CD14-positive monocyte (primary cell): Measurements from ENCODE around the gene EPHB4. TPM values are rescaled to one million over a fixed set of nuclear protein-coding genes. Genes with fewer than 3 reads are reported as not detected.
"Not testable (repeated sequence)": the region's sequence is repeated elsewhere in the genome, so short reads cannot be mapped to it uniquely, and the experiment has no call there.

ENCODE experiments used
- DNase-seq, 3 donors: peaks; one replicate each; pipeline ENCODE4 v3.0.0-alpha.2; 2011 to 2022
- H2AFZ ChIP-seq: 2 replicates; pipeline ENCODE4 v1.6.0; 2012; ENCODE audit warnings: mild to moderate bottlenecking, low read depth, low read length, inconsistent platforms; ENCODE audit not compliant: insufficient read depth, poor library complexity, severe bottlenecking
- H3K27ac ChIP-seq, 2 donors: 1 replicate in 1 of 2; 2 replicates in 1 of 2; pipeline ENCODE4 v1.5.1; 2012 to 2013; ENCODE audit warnings: low read length in 2 of 2, control low read depth in 1 of 2, inconsistent platforms in 1 of 2, low read depth in 1 of 2, mild to moderate bottlenecking in 1 of 2
- H3K27me3 ChIP-seq, 2 donors: one replicate each; pipeline versions ENCODE4 v1.6.0 to v1.6.1; 2011 to 2013; ENCODE audit warnings: low read length in 2 of 2; ENCODE audit not compliant: control insufficient read depth in 2 of 2, insufficient read depth in 2 of 2
- H3K36me3 ChIP-seq, 2 donors: replicated peaks in 1 of 2; 1 replicate in 1 of 2; 2 replicates in 1 of 2; pipeline versions ENCODE4 v1.5.1 to v1.6.1; 2012 to 2013; ENCODE audit warnings: low read length in 2 of 2, control low read depth in 1 of 2, inconsistent platforms in 1 of 2, mild to moderate bottlenecking in 1 of 2; ENCODE audit not compliant: insufficient read depth in 2 of 2, control insufficient read depth in 1 of 2
- H3K4me1 ChIP-seq, 2 donors: 1 replicate in 1 of 2; 2 replicates in 1 of 2; pipeline versions ENCODE4 v1.5.1 to v1.6.1; 2012 to 2013; ENCODE audit warnings: low read length in 2 of 2, control low read depth in 1 of 2, inconsistent platforms in 1 of 2, mild to moderate bottlenecking in 1 of 2, moderate library complexity in 1 of 2; ENCODE audit not compliant: insufficient read depth in 2 of 2, control insufficient read depth in 1 of 2
- H3K4me2 ChIP-seq: replicated peaks from 2 replicates; pipeline ENCODE3; 2012; ENCODE audit warnings: low read length, moderate library complexity, mild to moderate bottlenecking; ENCODE audit not compliant: poor library complexity, severe bottlenecking; ENCODE audit errors: extremely low read depth
- H3K4me3 ChIP-seq, 3 experiments: fragments of 200-600 bp in 1 of 3; sonication (generic) in 1 of 3; replicated peaks in 1 of 3; 1 replicate in 2 of 3; 2 replicates in 1 of 3; pipeline ENCODE4 v1.5.1; 2011 to 2013; ENCODE audit warnings: low read length in 3 of 3, mild to moderate bottlenecking in 3 of 3, control low read depth in 2 of 3, low read depth in 2 of 3, inconsistent platforms in 1 of 3, moderate library complexity in 1 of 3
- H3K79me2 ChIP-seq: 2 replicates; pipeline ENCODE4 v1.6.0; 2012; ENCODE audit warnings: mild to moderate bottlenecking, control low read depth, inconsistent platforms, low read length, moderate library complexity; ENCODE audit not compliant: insufficient read depth
- H3K9ac ChIP-seq: 2 replicates; pipeline ENCODE4 v1.6.0; 2017; ENCODE audit warnings: low read length, mild to moderate bottlenecking; ENCODE audit not compliant: insufficient read depth, poor library complexity, severe bottlenecking
- H3K9me3 ChIP-seq, 2 donors: replicated peaks in 1 of 2; 1 replicate in 1 of 2; 2 replicates in 1 of 2; pipeline versions ENCODE4 v1.5.1 to v1.6.1; 2012 to 2013; ENCODE audit warnings: low read length in 2 of 2, control low read depth in 1 of 2; ENCODE audit not compliant: control insufficient read depth in 1 of 2, insufficient read depth in 1 of 2
- H4K20me1 ChIP-seq: 2 replicates; pipeline ENCODE4 v1.6.0; 2012; ENCODE audit warnings: mild to moderate bottlenecking, low read length, control low read depth, moderate library complexity; ENCODE audit not compliant: insufficient read depth
- H3K27ac Mint-ChIP-seq, 7 donors: one replicate each; pipeline ENCODE4 v1.8.0; 2020; ENCODE audit warnings: mild to moderate bottlenecking in 7 of 7, mixed read lengths in 7 of 7, moderate library complexity in 6 of 7, inconsistent platforms in 2 of 7
- H3K27me3 Mint-ChIP-seq, 3 donors: one replicate each; pipeline ENCODE4 v1.8.0; 2021 to 2022; ENCODE audit warnings: low read depth in 3 of 3, mild to moderate bottlenecking in 3 of 3, mixed read lengths in 3 of 3, moderate library complexity in 3 of 3, inconsistent platforms in 1 of 3
- H3K36me3 Mint-ChIP-seq, 2 donors: one replicate each; pipeline ENCODE4 v1.8.0; 2020; ENCODE audit warnings: mixed read lengths in 2 of 2, inconsistent platforms in 1 of 2, mild to moderate bottlenecking in 1 of 2
- H3K4me1 Mint-ChIP-seq: one replicate; pipeline ENCODE4 v1.8.0; 2020; ENCODE audit warnings: mild to moderate bottlenecking, mixed read lengths
- H3K4me3 Mint-ChIP-seq, 2 donors: one replicate each; pipeline ENCODE4 v1.8.0; 2020; ENCODE audit warnings: mild to moderate bottlenecking in 2 of 2, mixed read lengths in 2 of 2, moderate library complexity in 1 of 2
- H3K9me3 Mint-ChIP-seq, 7 donors: one replicate each; pipeline ENCODE4 v1.8.0; 2020 to 2022; ENCODE audit warnings: mixed read lengths in 7 of 7, mild to moderate bottlenecking in 6 of 7, moderate library complexity in 6 of 7, inconsistent platforms in 2 of 7
- CTCF ChIP-seq: fragments of 200-600 bp; IDR thresholded peaks from one replicate; pipeline ENCODE4 v1.8.0; 2022; ENCODE audit warnings: antibody characterized with exemption, mild to moderate bottlenecking
- WGBS: methylation state at CpG from one replicate; pipeline ENCODE4 v1.1.5; 2013; ENCODE audit warnings: missing lambda C conversion rate; ENCODE audit not compliant: insufficient coverage; 5-methylcytosine and 5-hydroxymethylcytosine counted together
- intact Hi-C, 2 donors: fragments of 100-400 bp; cut with micrococcal nuclease; formaldehyde crosslinking; loops; one replicate each; pipeline versions ENCODE4 v1.15.0 to v1.15.1; 2023
- polyA plus RNA-seq, 3 donors: library from polyadenylated mRNA; depleted of rRNA in 1 of 3; unstranded in 2 of 3; stranded (reverse) in 1 of 3; fragments of 300-500 nt in 2 of 3; fragments of >200 nt in 1 of 3; fragmentation: Illumina TruSeq in 2 of 3; gene quantifications; 1 replicate in 2 of 3; 2 replicates in 1 of 3; pipeline ENCODE4 v1.2.3, GENCODE V29; 2012 to 2021

The EPHB4 gene
- polyA plus RNA-seq, 3 donors = 5.0 to 6.5 (median 5.7) TPM

- Histone ChIP-seq H2AFZ (no peak overlapping the region), H3K4me2 (no peak overlapping the region), H3K79me2 (no peaks in the 10 kb centered on the region), H3K27me3 (no peaks in the 10 kb centered on the region), H3K36me3 (peaks cover 6 to 41% of the 10 kb centered on the region in 2 donors), H3K4me1 (peaks cover 15 to 20% of the 10 kb centered on the region in 2 donors), H3K4me3 (no peak overlapping the region), H3K27ac (no peak overlapping the region), H3K9ac (no peak overlapping the region), H4K20me1 (no peaks in the 10 kb centered on the region), H3K9me3 (no peaks in the 10 kb centered on the region)
- Mint-ChIP-seq H3K36me3 (peaks cover 49 to 50% of the 10 kb centered on the region in 2 donors), H3K27me3 (peaks cover 2 to 4% (median 2%) of the 10 kb centered on the region in 3 donors), H3K9me3 (no peaks in the 10 kb centered on the region), H3K4me1 (peaks cover 28% of the 10 kb centered on the region), H3K4me3 (no peak overlapping the region), H3K27ac (no peak overlapping the region)
- no peak for DNase-seq
- no peak for TF ChIP-seq CTCF
- 100% methylated on average over 5 of the region's 5 CpGs for WGBS
- intact Hi-C loops = no loop called here
These were observed 18.9 kb downstream of the EPHB4 start for GRCh38 chr7:100808354-100808875.

- H3K4me3 Mint-ChIP-seq, H3K27ac ChIP-seq, H3K4me2 ChIP-seq, H4K20me1 ChIP-seq, H3K9ac ChIP-seq, DNase-seq, H3K27me3 Mint-ChIP-seq, H3K27me3 ChIP-seq, H3K79me2 ChIP-seq, intact Hi-C loops, H3K9me3 ChIP-seq, H3K9me3 Mint-ChIP-seq, H3K4me3 ChIP-seq, H2AFZ ChIP-seq: not testable (repeated sequence)
- peaks cover 30% of the 10 kb centered on the region for H3K4me1 Mint-ChIP-seq
- H3K36me3 ChIP-seq = peaks cover 6 to 41% of the 10 kb centered on the region in 2 donors
- WGBS = 96% methylated on average over 4 of the region's 6 CpGs
- peaks cover 21 to 23% of the 10 kb centered on the region in 2 donors for H3K4me1 ChIP-seq
- H3K27ac Mint-ChIP-seq = peak overlapping the region in 1 of 7 donors; percentile 61
- H3K36me3 Mint-ChIP-seq = peaks cover 49 to 50% of the 10 kb centered on the region in 2 donors
These were observed 20.4 kb downstream of the EPHB4 start for GRCh38 chr7:100806883-100807282.
